Measurements from ENCODE around the gene ANAPC4. TPM values are rescaled to one million over a fixed set of nuclear protein-coding genes. Genes with fewer than 3 reads are reported as not detected.

ANAPC4 gene
- total RNA-seq, 1 donor from 2014 or later = 11.8 TPM

DNA sequence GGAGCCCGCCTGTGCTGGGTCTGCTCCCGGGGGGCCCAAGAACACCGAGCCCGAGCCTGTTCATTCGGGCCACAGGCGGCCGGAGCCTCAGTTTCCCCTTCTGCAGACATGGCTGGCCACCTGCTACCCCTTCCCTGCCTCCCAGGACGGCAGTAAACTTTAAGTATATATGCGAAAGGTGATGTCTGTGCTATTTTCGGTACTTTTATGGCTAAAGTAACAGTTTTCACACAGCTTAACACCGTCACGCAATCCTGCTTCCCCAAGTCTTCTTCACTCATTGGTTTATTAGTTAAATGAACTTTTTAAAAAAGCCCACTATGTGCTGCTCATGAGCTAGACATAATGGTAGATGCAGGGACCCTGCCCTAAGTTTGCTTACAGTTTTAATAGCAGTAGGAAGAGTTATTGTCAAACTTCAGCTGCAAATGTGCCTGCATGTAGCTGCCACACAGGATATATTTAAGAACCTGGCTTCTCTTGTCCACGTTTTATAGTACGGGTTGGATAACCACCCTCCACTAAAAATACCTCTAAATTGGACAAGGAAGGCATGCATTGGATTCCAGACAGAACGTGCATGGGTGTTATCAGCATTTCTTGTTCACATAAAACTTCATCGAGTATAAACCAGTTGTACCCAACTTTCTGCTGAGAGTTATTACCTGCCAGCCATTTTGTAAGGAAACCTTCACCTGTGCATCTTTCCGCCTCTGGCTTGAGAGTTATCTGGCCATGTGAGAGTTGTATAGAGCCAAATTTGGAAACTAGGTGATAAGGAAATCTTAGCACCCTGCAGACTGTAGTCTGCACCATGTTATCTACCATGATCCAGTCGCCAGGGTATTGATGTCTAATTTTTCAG lies 741 bp downstream of the ANAPC4 start:
- DNase-seq (ENCODE audit: low spot score) = no peak
- ATAC-seq = no peak

DNA sequence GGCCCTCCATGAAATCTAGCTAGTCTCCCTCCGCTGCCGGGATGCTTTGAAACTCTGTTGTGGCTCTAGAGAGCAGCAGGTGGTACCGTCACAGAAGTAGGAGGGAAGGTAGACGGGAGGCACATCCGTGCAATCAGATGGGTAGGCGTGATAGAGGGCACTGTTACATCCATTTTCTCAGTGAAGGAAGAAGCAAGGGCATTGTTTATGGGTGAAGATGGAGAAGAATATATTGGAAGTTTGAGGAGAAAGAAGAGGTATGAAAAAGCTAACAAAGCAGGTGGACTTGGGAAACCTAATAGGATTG lies 1.3 kb downstream of the ANAPC4 start:
- DNase-seq (ENCODE audit: low spot score) (no peak), ATAC-seq (no peak)

DNA sequence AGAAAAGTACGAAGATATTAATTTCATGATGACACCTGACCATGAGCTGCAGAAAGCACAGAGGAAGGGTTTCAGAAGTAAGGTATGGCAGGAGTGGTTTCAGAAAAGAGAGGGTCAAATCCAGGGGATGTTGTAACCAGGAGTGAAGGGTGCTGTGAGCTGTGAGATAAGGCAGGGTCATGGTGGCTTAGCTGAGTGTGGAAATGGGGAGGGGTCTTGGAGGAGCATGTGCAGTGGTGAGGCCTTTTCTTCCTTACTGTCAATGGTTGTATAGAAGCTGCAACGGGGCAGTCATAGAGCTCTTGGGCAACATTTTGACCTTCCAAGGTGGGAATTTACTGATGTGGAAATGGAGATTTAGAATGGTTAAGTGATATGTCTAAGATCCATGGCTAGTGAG lies 2.5 kb downstream of the ANAPC4 start:
- ATAC-seq (no peak), DNase-seq (ENCODE audit: low spot score) (no peak)

DNA sequence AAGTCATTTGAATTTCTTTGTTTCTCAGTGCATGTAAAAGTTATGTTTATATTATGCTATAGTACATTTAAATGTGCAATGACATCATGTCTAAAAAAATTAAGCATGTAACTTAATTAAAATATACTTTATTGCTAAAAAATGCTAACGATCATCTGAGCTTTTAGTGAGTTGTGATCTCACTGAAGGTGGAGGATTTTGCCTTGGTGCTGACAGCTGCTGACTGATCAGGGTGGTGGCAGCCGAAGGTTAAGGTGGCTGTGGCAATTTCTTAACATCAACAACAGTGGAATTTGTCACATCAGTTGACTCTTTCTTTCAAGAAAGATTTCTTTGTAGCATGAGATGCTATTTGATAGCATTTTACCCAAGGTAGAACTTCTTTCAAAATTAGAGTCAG lies 6.6 kb downstream of the ANAPC4 start:
- no peak for DNase-seq (ENCODE audit: low spot score)
- no peak for ATAC-seq

DNA sequence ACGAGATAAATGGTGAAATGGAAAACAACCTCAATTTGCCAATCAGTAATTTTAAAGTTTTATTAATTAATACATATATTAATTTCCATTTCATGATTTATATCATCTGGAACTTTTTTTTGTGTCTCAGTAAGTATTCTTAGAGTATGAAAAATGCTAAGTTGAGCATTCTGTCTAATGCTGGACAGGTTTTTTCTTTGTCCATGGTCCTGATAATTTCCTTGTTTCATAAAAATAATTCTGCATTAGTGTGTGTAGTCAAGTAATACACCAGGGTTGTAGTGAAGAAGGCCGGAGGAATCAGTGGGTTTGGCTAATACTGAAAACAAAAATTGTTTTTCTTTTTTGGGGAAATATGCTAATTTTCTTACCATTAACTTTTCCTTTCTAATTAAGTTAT lies 9.9 kb downstream of the ANAPC4 start:
- ATAC-seq (no peak), DNase-seq (ENCODE audit: low spot score) (no peak)

DNA sequence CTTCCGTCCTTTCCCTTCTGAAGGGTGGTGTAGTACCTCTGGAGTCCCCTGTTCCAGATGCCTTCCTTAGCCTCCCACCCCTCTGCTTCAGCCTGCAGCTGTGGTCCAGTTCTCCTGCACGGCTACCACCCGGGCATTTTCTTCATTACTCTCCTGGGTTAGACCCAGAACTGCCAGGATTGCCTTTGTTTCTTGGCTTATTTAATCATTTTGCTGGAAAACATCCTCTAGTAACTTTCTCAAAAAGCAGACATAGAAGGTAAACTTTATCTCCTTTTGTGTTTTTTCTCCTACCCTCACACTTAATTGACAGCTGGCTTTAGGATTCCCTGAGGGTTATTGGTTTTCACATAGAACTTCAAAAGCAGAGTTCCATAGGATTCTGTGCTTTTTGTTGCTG lies 20.2 kb downstream of the ANAPC4 start:
- DNase-seq (ENCODE audit: low spot score) (no peak), ATAC-seq (no peak)

DNA sequence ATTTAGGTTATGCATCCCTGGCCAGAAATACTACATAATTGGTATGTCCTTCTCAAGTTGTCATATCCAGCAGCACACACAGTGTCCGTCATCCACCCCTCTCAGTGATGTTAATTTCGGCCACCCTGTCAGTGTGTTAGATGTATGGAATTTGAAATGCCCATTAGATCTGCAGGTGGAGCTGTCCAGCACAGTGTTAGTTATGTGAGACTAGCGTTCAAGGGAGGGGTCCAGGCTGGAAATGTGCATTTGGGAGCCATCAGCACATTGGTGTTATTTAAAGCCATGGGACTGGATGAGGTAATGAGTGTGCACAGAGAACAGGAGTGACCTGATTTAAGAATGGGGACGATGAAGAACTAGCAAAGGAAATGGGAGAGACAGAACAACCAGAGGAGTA lies 22.4 kb downstream of the ANAPC4 start:
- ATAC-seq (no peak), DNase-seq (ENCODE audit: low spot score) (no peak)

DNA sequence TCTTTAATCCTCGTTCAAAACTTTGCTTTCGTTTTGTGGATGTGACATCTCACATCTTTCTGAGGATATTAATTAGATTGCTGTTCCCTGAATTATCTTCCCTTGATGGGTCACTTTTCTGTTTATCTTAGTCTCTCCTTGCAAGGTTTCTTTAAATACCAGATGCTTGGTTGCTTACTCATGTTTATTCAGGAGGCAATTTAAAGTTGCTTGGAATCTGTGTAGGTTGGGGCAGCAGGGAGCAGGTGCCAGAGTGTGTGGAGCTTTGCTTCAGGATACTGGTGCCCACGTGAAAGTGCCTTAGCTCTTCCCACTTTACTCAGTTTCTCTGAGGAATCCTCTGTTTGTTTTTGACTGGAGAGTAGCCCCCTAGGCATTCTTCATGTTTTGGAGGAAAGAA lies 24.0 kb downstream of the ANAPC4 start:
- ATAC-seq = no peak

DNA sequence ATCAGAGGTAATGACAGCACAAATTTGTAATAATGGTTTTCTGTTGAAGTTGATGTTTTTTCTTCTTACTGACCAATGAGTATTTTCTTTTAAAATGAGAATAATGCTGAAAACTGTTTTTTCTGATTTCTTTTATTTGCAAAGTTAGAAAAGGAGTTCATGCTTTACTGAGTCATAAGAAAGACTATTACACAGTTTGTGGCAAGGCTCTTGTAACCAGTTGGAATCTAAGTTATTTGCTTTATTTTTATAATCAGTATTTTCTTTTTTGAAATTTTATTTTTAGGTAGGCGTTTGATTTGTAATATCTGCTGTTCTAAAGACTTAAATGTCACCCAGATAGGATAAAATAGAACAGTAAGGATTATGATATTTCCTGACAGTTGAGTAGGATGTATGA lies 25.5 kb downstream of the ANAPC4 start:
- no peak for ATAC-seq
- no peak for DNase-seq (ENCODE audit: low spot score)

More for the DNA sequence above, 24.0 kb downstream of the ANAPC4 start:
- no peak for DNase-seq (ENCODE audit: low spot score)

DNA sequence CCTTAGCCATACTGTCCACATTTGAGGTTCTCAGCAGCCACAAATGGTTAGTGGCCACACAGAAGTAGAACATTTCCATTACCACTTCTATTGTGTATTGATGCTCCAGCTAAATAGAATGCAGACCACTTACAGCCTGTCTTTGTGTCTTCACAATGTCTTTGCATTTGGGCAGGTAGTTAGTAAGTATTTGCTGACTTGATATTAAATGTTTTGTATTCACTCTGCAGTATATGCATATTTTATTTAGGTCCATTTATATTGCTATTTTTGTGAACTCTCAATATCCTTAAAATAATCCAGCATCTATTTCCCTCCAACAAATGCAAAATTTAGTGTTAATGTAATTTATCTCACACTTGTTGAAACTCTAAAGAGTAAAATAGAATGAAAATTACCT lies 26.6 kb downstream of the ANAPC4 start:
- ATAC-seq = no peak
- DNase-seq (ENCODE audit: low spot score) = no peak

DNA sequence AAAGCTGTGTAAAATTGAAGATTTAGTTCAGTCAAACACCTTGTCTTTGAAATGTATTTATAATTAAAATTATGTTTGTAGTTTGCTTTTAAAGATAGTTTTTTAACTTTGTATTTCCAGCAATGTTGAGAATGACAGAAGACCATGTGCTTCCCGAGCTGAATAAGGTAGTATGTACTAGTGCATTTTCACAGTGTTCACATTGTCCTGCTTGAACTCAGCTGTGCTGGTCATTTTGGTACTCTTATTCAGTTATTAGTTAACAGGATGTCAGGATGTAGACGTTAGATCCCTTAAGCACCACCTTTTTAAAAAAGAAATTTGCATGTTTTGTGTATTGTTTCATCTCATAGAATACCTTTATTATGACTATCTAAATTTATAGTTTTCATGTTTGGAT lies 28.4 kb downstream of the ANAPC4 start:
- ATAC-seq (peak; percentile 37), DNase-seq (ENCODE audit: low spot score) (no peak)

DNA sequence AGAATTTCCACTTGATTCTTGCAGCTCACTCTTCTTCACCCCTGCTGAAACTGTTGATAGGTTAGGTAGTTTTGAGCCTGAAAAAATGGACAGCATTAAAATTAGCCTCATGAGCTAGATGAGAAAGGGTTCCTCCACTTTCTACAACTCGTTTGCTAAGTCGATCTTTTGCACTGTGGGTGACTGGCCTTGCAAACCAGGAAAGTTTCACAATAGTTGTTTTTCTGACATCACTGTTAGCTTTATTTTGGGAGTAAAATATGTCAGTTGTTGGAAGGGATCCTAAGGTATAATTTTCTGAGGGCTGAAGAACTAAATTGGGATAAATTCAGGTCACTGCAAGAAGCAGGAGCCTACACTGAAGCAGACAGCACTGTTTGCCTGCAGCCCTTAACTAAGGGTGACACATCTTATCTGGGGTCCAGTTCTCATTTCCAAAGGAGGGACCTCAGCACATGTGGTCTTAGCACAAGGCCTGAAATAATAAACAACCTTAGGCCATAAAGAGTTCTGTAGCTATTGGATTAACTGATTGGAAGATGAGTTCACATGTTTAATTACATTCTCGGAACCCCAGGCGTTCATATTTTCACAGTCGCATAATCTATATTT lies 29.1 kb downstream of the ANAPC4 start:
- no peak for DNase-seq (ENCODE audit: low spot score)
- peak; percentile 84 for ATAC-seq

DNA sequence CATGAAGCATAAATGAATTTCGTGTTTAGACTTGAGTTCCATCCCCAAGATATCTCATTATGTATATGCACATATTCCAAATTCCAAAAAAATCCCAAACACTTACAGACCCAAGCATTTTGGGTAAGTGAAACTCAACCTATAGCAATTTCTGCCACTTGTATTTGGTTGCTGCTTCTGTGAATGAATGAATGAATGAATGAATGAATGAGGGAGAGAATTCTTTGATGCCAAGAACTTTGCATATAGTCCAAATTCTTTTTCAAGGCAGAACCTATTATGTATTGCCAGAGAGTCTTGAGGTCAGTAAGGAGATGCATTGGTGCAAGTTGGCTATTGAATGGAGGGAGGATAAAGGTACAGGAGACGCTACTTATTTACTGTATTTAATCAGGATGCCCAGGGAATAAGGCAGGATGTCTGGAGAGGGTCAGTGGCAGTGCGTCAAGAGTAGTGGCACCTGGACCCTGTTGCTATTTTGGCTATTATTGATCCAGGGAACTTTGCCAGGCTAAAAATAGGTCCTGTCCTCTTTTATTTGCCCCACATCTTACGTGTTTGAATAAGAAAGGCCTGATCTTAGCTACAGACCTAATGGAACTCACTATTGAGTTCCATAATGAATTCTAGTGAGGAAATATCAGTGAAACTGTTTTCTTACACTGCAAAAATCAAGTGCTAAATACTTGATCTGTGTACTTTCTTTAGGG lies 33.9 kb downstream of the ANAPC4 start:
- ATAC-seq = peak; percentile 67

DNA sequence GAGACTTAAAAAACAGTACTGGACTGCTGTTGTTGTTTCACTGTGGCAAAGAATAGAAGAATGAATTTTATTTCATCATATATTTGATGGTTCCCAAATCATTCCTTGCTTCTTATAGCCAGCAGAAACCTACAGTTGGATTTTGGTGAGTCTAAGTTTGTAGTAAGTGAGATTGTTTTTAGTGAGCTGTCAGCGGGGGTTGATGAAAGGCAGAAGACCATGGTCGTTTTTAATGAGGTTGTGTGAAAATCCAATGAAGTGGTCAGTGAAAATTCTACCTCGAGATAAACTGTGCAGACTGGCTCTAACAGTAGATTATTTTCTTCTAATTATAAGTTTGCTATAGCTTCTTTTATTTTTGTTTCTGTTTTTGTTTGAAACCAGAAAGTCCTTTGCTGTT lies 36.2 kb downstream of the ANAPC4 start:
- DNase-seq (ENCODE audit: low spot score) (no peak), ATAC-seq (no peak)

More for the DNA sequence above, 33.9 kb downstream of the ANAPC4 start:
- DNase-seq (ENCODE audit: low spot score) = no peak

DNA sequence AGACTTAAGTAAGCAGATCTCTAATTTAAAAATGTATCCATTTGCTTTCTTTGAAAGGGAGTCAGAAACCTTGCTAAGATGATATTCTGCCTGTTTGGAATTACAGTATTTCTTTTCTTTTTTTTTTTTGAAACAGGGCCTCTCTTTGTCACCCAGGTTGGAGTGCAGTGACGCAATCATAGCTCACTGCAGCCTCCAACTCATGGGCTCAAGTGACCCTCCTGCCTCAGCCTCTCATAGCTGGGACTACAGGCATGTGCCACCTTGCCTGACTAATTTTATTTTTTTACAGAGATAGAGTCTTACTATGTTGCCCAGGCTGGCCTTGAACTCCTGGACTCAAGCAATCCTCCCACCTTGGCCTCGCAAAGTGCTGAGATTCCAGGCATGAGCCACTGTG lies 40.0 kb downstream of the ANAPC4 start:
- DNase-seq (ENCODE audit: low spot score) (no peak), ATAC-seq (no peak)

DNA sequence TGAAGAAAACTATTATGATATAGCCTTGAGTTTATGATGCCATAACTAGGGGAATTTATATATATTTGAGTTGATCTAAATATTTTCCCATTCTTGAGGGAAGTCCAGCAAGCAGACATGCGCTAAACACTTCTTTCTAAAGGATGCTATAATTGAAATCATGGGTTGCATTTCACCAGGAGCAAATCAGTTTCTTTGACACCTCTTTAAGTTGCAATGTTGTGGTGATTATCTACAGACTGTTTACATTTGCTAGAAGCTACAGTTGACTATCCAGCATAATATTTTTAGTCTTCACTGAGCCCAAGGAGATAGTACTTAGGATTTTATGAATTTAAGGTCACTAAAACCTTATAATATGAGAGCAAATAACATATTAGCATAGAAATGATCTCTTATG lies 43.9 kb downstream of the ANAPC4 start:
- DNase-seq (ENCODE audit: low spot score) (no peak), ATAC-seq (no peak)

DNA sequence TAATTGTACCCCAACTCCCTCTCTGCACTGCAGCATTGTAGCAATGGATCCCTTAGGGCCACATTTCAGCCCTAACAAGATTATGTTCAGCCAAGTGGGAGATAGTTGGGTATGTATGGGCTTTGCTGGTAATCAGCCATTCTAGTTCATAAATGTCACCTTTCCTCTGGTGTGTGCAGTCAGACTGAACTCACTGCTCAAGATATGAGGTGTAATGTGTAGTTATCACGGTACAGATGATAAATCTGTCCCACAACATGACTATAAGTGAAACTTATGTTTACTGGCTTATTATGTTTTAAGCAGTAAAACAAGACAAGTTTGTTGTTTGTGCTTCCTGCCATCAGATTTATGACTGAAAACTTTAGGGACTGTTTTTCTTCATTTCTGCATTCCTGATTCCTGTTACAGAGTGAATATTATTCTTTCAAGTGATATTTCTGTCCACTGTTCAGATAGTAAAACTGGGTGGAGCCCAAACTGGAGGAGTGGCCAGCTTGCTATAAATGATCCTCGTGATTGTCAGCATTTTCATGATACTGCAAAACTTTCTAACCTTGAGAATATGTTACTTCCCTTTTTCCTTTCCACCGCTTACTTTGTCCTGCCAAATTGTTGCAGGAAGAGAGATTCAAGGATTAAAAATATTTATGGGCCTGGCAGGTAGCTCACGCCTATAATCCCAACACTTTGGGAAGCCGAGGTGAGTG lies 44.9 kb downstream of the ANAPC4 start:
- DNase-seq (ENCODE audit: low spot score) (no peak), ATAC-seq (no peak)

DNA sequence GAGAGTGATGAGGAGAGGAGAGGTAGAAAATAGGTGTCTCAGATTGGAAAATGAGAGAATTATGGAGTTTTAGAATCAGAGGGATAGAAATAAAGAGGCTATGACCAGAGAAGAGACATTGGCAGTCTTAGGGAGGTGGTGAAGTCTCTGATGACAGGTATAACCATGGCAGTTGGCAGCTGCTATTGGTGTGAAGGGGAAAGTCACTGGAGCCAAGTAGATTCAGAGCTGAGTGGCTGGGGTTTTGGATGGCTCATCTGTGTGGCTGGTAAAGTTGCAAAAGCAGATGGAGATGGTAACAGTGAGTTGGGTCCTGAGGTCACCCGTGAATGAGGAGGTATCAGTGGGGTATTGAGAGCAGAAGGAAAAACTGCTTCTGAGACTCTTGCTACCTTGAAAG lies 46.5 kb downstream of the ANAPC4 start:
- ATAC-seq (no peak), DNase-seq (ENCODE audit: low spot score) (no peak)

DNA sequence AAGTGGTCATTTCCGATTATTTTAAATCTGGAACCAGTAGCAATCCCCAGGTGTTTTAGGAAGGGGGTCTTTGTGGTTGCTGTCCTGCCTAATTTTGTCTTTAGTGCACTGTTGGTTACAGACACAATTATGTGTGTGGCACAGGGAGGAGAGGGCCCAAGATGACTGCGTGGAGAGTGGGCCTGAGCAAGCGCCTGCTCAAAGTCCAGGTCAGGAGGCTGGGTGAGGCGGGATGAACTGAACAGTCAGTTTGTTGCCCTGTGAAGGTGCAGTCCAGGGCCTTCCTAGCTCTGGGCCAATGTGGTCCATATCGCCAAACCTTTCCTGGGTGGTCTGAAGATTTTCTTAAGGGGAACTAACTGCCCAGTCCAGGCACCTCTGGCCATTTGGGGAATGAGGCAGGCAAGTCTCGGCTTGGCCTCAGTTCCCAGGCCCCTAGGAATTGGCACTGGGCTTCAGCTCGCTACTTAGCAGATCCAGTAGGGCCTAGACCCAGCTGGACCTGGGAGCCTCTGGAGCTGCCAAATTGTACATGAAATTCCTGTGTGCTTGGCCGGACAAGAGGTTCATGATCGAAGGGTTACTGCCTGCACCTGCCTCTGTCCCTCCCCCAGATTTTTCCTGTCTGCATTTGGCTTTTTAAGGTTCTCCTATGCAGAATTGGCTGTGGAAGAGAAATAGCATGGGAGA lies 47.6 kb downstream of the ANAPC4 start:
- peak; percentile 94 for ATAC-seq
- DNase-seq (ENCODE audit: low spot score) = peak; percentile 86

DNA sequence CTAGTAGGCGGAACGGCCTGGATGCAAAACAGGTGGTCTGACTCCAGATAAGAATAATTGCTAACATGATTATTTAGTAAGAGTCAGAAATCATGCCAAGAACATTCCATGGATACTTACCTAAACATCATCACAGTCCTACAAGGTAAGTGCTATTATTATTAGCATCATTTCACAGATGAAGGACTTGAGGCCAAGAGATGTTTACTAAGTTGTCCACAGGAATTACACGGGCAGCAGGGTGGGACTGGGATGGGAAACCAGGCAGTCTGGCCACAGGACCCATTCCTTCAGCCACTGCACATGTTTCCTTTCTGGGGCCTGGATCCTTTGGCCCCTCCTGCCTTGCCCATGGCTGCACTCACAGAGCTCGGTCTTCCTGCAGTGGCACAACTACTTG lies 48.3 kb downstream of the ANAPC4 start:
- no peak for ATAC-seq
- no peak for DNase-seq (ENCODE audit: low spot score)

DNA sequence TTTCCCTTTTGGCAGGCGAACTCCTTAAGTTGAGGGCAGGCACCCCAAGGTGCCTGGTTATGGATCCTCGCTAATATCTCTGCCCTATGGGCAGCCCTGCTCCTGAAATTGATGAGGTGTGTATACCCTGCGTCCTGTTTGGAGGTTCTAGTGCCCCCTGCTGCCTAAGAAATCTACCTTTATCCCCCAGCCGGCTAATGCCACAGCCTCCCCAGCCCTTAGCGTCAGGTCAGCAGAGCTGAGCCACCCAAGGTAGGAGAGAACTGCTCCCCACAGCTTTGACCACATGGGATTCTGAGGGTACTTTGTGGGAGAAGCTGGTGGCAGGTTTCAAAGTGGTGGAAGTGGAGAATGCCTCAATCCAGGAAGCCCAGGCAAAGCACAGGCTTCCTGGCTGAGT lies 50.8 kb downstream of the ANAPC4 start:
- no peak for ATAC-seq
- no peak for DNase-seq (ENCODE audit: low spot score)
